HepG2 (cell line): ENCODE results near the gene TMEM235. TPM values are rescaled to one million over a fixed set of nuclear protein-coding genes. Genes with fewer than 3 reads are reported as not detected.

ENCODE experiments used
- DPF2 ChIP-seq: sonication (generic); formaldehyde crosslinking; IDR thresholded peaks from 2 replicates; pipeline ENCODE4 v1.4.0; 2020; ENCODE audit warnings: mild to moderate bottlenecking, low read depth, missing genetic modification reagents, borderline replicate concordance
- ERF ChIP-seq: IDR thresholded peaks from 2 replicates; pipeline ENCODE4 v1.6.1; 2018; ENCODE audit warnings: missing biosample characterization, missing genetic modification reagents
- JUND ChIP-seq: sonication (generic); formaldehyde crosslinking; IDR thresholded peaks from 2 replicates; pipeline ENCODE4 v1.8.0; 2022; ENCODE audit warnings: mild to moderate bottlenecking, missing genetic modification reagents
- KLF15 ChIP-seq: sonication (generic); formaldehyde crosslinking; IDR thresholded peaks from 2 replicates; pipeline ENCODE4 v1.8.1; 2023; ENCODE audit warnings: borderline replicate concordance, mild to moderate bottlenecking, inconsistent platforms, missing genetic modification reagents, mixed read lengths
- SIX1 ChIP-seq: sonication (generic); formaldehyde crosslinking; IDR thresholded peaks from 2 replicates; pipeline ENCODE4 v1.4.0; 2020; ENCODE audit warnings: missing genetic modification reagents, borderline replicate concordance
- WIZ ChIP-seq: sonication (generic); formaldehyde crosslinking; IDR thresholded peaks from 2 replicates; pipeline ENCODE4 v1.5.1; 2020; ENCODE audit warnings: mild to moderate bottlenecking, missing genetic modification reagents
- ZNF232 ChIP-seq: sonication (generic); formaldehyde crosslinking; IDR thresholded peaks from 2 replicates; pipeline ENCODE4 v1.4.0; 2020; ENCODE audit warnings: missing genetic modification reagents, borderline replicate concordance
- ZNF253 ChIP-seq: sonication (generic); formaldehyde crosslinking; IDR thresholded peaks from 2 replicates; pipeline ENCODE4 v1.8.0; 2022; ENCODE audit warnings: mild to moderate bottlenecking, missing genetic modification reagents, borderline replicate concordance
- ZNF550 ChIP-seq: sonication (generic); formaldehyde crosslinking; IDR thresholded peaks from 2 replicates; pipeline ENCODE4 v1.4.0; 2020; ENCODE audit warnings: mild to moderate bottlenecking, missing genetic modification reagents, borderline replicate concordance
- ZNF777 ChIP-seq: sonication (generic); formaldehyde crosslinking; IDR thresholded peaks from 2 replicates; pipeline ENCODE4 v1.4.0; 2020; ENCODE audit warnings: missing genetic modification reagents
- ZZZ3 ChIP-seq: sonication (generic); formaldehyde crosslinking; IDR thresholded peaks from 2 replicates; pipeline ENCODE4 v1.4.0; 2020; ENCODE audit warnings: missing genetic modification reagents, mild to moderate bottlenecking, borderline replicate concordance
- polyA plus RNA-seq, 8 experiments: library from polyadenylated mRNA; depleted of rRNA in 3 of 8; stranded (reverse) in 7 of 8; unstranded in 1 of 8; fragments of >200 nt; fragmentation: Illumina TruSeq in 4 of 8; extraction: Trizol in 4 of 8; gene quantifications; 2 replicates each; pipeline versions ENCODE4 v1.2.1 to v1.2.3, GENCODE V29; 2011 to 2016; ENCODE audit warnings: low read depth in 4 of 8, missing spikeins in 1 of 8, mixed read lengths in 1 of 8; ENCODE audit not compliant: insufficient read depth in 1 of 8
- total RNA-seq, 5 experiments: library from RNA; depleted of rRNA; stranded (reverse); fragments of >200 nt; fragmentation: Illumina TruSeq; extraction: Trizol; gene quantifications; 2 replicates each; pipeline ENCODE4 v1.2.3, GENCODE V29; 2016; ENCODE audit warnings: low read depth in 1 of 5
- TF ChIP-seq, protein P1 (sequence below): sonication (generic); formaldehyde crosslinking; conservative IDR thresholded peaks from 2 replicates; pipeline ENCODE4 v1.4.0; 2020; ENCODE audit warnings: missing genetic modification reagents
- TF ChIP-seq, protein P2 (sequence below): sonication (generic); formaldehyde crosslinking; IDR thresholded peaks from 2 replicates; pipeline ENCODE4 v1.4.0; 2020; ENCODE audit warnings: mild to moderate bottlenecking, low read depth, missing genetic modification reagents
- TF ChIP-seq, protein P3 (sequence below): sonication (generic); formaldehyde crosslinking; IDR thresholded peaks from 2 replicates; pipeline ENCODE4 v1.4.0; 2020; ENCODE audit warnings: mild to moderate bottlenecking, missing genetic modification reagents

Gene TMEM235
- total and polyA plus RNA-seq, 2 of the 13 experiments (the other 11 are each of a cell fraction or from before 2014, with no cell fraction given) = not detected

DNA sequence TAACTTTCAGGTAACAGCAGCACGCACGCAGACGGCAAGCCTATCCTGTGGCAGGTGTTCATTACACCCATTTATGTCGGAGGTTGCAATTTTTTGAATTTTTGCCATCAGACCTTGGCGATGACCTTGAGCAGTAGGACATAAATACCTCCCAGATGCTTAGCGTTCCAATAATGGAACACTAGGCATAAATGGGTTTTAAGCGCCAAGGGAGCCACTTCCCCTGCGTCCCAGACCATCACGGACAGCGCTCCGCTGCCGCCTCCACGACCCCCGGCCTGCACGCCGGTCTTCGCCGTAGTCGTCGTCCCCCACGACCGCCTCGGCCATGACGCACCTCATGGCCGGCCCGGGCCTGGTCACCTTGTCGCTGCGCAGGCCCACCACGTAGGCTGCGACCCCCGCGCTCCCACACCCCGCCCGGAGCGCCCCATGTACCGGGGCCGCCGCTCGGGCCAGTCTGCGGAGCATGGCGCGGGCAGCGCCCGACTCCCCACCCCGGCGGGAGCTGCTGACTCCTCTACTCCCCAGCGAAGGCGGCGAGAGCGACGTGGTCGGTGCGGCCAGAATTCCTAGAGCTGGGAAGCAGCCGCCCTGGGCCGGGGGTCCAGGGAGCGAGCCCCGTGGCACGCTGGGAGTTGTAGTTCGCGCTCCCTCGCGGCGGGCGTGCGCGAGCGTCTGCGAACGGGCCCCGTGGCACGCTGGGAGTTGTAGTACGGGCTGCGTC lies 22.7 kb downstream of the TMEM235 start (continued):
- TF ChIP-seq, protein P1, sequence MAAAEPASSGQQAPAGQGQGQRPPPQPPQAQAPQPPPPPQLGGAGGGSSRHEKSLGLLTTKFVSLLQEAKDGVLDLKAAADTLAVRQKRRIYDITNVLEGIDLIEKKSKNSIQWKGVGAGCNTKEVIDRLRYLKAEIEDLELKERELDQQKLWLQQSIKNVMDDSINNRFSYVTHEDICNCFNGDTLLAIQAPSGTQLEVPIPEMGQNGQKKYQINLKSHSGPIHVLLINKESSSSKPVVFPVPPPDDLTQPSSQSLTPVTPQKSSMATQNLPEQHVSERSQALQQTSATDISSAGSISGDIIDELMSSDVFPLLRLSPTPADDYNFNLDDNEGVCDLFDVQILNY (CRISPR knock-in tag) = no peak; the same call in 1 of the 2 replicates
- no peak for TF ChIP-seq DPF2 (CRISPR knock-in tag)
- peak; percentile 91; the same call in 1 of the 2 replicates for TF ChIP-seq WIZ (CRISPR knock-in tag)
- TF ChIP-seq, protein P2, sequence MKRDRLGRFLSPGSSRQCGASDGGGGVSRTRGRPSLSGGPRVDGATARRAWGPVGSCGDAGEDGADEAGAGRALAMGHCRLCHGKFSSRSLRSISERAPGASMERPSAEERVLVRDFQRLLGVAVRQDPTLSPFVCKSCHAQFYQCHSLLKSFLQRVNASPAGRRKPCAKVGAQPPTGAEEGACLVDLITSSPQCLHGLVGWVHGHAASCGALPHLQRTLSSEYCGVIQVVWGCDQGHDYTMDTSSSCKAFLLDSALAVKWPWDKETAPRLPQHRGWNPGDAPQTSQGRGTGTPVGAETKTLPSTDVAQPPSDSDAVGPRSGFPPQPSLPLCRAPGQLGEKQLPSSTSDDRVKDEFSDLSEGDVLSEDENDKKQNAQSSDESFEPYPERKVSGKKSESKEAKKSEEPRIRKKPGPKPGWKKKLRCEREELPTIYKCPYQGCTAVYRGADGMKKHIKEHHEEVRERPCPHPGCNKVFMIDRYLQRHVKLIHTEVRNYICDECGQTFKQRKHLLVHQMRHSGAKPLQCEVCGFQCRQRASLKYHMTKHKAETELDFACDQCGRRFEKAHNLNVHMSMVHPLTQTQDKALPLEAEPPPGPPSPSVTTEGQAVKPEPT = no peak
- TF ChIP-seq, protein P3, sequence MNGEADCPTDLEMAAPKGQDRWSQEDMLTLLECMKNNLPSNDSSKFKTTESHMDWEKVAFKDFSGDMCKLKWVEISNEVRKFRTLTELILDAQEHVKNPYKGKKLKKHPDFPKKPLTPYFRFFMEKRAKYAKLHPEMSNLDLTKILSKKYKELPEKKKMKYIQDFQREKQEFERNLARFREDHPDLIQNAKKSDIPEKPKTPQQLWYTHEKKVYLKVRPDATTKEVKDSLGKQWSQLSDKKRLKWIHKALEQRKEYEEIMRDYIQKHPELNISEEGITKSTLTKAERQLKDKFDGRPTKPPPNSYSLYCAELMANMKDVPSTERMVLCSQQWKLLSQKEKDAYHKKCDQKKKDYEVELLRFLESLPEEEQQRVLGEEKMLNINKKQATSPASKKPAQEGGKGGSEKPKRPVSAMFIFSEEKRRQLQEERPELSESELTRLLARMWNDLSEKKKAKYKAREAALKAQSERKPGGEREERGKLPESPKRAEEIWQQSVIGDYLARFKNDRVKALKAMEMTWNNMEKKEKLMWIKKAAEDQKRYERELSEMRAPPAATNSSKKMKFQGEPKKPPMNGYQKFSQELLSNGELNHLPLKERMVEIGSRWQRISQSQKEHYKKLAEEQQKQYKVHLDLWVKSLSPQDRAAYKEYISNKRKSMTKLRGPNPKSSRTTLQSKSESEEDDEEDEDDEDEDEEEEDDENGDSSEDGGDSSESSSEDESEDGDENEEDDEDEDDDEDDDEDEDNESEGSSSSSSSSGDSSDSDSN = peak; percentile 61
- TF ChIP-seq ZNF232 (CRISPR knock-in tag) = peak; percentile 91; the same call in 1 of the 2 replicates
- TF ChIP-seq ZNF550 (CRISPR knock-in tag) = no peak
- peak; percentile 96; the same call in 1 of the 2 replicates for TF ChIP-seq ZNF253 (CRISPR knock-in tag)
- TF ChIP-seq ERF = peak; percentile 90
- peak; percentile 47; the same call in 1 of the 2 replicates for TF ChIP-seq KLF15 (CRISPR knock-in tag)
- no peak for TF ChIP-seq SIX1 (CRISPR knock-in tag)
- TF ChIP-seq JUND = no peak
- no peak for TF ChIP-seq ZZZ3
- TF ChIP-seq ZNF777 (CRISPR knock-in tag) = peak; percentile 75
- TF ChIP-seq, all 625 proteins: peak for 371
